GM21515 (cell line): Measurements from ENCODE around the gene AFG3L2.
A peak's percentile ranks its signal among the peaks of the same experiment; 100 is the strongest.
"Not testable (repeated sequence)": the region's sequence is repeated elsewhere in the genome, so short reads cannot be mapped to it uniquely, and the experiment has no call there.

Experiments
- ATAC-seq: cut with Tn5 transposase; IDR thresholded peaks from one replicate; pipeline ENCODE4 v1.9.1; 2021; ENCODE audit not compliant: unreplicated experiment

Gene AFG3L2

DNA sequence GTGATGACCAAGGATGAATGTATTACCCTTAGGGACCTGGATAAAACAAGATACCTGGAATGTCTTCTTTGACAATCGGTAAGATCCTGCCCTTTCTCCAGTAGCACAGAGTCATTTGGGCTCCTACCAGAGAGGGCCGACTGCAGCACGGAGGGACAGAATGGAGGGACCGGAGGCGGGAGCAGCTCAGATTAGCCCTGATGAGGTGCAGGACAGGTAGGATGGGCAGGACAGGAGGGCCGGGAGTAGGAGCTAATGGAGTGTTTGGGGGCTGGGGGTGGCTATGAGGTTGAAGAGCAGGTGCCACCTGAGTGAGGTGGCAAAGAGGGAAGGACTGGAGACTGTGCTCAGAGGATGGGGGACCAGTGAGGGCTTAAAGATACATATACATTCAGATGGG lies 20.8 kb upstream of the AFG3L2 start:
- no peak for ATAC-seq

DNA sequence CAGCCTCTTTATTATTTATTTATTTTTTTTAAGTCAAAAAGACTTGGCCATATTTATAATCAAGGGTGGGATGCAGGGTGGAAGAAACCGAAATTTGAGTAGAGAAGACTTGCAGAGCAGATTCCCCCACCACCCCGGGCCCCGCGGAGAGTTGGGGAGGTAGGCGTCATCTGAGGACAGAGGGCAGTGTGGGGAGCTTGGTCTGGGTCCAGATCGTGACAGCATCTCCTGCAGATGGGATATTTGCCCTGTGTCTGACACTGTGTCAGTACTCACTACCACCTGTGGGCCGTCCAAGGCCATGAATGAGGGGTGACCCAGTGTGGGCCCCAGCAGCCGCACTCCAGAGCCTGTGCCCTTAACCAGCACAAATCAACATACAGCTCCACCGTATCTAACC lies 20.2 kb upstream of the AFG3L2 start:
- no peak for ATAC-seq

DNA sequence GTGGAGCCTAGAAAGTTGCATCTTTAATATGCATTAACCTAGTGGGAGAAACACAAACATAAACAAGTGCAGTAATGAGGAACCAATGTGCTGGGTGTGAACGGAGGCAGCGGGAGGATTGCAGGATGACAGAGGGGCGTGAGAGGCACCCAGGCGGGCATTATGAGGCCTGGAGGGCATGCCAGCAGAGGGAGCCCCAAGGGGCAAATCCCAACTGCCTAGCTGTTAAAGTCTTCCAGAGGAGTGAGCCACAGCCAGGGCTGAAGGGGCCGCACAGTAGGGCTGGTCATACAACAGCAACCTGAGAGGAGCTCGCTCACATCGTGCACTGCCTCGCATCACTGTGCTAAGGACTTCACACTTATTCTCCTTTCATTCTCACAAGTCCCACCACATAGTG lies 17.4 kb upstream of the AFG3L2 start:
- no peak for ATAC-seq

DNA sequence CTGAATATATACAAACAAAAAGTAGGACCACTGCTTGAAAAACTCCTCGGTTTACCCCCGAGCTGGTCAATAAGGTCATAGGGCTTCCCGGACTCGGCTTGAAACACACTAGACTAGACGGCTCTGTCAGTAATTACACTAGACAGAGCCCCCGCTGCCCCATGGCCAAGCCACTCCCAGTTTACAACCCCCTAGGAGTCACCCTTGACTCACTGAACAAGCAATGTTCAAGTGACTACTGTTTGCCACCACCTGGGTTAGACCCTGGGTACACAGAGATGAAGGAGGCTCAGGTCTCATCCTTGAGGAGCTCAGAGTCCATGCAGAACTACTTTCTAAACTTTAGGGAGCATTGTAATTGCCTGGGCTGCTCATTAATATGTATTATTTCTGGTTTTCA lies 17.0 kb upstream of the AFG3L2 start:
- no peak for ATAC-seq

DNA sequence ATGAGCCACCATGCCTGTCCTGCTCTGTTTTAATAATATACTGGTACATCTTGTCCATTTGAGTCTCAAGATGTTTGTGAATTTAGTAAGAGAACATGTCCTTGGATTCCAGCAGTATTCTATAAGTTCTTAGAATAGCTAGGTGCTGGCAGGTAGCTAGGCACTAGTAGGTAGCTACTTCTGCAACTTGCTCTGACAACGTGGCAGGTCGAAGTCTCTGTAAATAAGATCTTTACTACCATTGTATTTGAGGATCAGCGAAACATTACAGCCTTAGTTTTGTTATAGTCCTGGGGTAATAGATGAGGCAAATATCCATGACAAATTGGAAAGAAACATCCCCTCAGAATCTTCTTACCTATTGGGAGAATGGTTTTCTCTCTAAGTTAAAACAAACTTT lies 16.5 kb upstream of the AFG3L2 start:
- no peak for ATAC-seq

DNA sequence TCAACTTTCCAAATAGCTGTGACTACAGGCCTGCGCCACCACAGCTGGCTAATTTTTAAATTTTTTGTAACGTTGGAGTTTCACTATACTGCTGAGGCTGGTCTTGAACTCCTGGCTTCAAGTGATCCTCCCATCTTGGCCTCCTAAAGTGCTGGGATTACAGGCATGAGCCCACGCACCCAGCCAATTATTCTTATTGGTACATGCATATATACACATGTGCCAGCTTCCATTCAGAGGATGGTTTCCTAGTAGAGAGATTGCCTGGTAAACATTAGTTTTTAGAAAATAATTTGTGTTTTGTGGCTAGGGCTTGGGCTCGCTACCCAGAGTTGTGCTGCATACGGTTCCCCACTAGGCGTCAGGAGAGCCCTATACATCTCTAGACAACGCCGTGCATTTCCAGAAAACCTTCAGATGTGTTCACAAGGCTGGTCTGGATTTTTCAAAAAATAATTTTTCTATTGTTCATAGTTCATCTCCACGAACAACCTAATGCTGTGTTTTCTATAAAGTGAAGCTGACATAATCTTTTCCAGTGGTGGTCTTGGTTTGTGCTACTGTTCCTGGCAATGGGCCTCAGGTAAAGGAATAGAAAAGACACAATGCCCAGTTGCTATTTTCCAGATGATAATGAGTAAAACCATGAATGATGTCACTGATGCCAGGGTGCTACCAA lies 14.6 kb upstream of the AFG3L2 start:
- ATAC-seq, result no peak

DNA sequence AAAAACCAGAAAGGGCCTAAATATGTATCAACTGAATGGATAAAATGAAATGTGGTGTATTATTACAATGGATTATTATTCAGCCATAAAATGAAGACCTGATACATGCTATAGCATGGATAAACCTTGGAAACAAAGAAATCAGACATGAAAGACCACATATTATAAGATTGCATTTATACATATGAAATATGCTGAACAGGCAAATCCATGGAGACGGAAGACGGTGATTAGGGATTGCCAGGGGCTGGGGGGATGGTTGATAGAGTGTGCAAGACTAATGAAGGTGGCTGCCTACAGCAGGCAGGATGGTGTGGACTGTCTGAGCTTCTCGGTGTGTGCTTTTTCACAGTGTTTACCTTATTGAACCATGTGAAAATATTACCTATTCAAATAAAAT lies 11.4 kb upstream of the AFG3L2 start:
- ATAC-seq, result no peak

DNA sequence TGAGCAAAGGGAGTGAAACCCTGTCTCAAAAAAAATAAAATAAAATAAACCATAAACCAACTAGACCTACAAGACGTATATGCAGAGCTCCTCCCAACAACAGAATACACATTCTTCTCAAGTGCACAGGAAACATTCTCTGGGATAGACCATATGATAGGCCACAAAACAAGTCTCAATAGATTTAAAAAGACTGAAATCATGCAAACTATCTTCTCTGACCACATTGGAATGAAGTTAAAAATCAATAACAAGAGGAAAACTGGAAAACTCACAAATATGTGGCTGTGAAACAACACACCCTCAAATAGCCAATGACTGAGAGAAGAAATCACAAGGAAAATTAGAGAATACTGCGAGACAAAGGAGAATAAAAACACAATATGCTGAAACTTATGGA lies 7.2 kb upstream of the AFG3L2 start:
- ATAC-seq, result no peak

DNA sequence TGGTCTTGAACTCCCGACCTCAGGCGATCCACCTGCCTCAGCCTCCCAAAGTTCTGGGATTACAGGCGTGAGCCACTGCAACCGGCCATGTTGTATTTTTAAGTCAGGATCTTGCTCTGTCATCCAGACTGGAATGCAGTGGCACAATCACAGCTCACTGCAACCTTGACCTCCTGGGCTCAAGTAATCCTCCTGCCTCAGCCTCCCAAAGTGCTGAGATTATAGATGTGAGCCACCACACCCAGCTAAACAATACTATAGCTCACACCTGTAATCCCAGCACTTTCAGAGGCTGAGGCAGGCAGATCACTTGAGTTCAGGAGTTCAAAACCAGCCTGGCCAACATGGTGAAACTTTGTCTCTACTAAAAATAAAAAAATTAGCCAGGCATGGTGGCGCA lies 6.7 kb upstream of the AFG3L2 start:
- ATAC-seq, result not testable (repeated sequence)

DNA sequence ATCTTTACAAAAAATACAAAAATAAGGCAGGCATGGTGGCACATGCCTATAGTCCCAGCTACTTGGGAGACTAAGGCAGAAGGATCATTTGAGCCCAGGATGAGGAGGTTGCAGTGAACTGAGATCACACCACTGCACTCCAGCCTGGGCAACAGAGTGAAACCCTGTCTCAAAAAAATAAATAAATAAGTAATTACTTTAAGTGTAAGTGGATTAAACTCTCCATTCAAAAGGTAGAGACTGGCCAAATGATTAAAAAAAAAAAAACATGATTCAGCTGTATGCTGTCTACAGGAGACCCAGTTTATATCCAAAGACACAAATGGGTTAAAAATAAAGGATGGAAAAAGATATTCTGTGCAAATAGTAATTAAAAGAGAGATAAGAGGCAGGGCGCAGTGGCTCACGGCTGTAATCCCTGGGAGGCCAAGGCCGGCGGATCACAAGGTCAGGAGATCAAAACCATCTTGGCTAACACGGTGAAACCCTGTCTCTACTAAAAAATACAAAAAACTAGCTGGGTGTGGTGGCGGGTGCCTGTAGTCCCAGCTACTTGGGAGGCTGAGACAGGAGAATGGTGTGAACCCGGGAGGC lies 5.3 kb upstream of the AFG3L2 start:
- not testable (repeated sequence) for ATAC-seq

DNA sequence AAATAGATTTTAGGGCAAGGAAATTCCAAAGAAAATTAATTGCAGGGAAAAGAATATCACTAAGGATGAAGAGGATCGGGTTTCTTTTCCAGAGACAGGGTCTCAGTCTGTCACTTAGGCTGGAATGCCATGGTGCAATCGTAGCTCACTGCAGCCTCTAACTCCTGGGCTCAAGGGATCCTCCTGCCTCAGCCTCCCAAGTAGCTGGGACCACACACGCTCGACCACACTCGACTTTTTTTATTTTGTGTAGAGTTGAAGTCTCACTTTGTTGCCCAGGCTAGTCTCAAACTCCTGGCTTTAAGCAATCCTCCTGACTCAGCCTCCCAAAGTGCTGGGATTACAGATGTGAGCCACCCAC lies 1.2 kb upstream of the AFG3L2 start:
- ATAC-seq, result not testable (repeated sequence)

DNA sequence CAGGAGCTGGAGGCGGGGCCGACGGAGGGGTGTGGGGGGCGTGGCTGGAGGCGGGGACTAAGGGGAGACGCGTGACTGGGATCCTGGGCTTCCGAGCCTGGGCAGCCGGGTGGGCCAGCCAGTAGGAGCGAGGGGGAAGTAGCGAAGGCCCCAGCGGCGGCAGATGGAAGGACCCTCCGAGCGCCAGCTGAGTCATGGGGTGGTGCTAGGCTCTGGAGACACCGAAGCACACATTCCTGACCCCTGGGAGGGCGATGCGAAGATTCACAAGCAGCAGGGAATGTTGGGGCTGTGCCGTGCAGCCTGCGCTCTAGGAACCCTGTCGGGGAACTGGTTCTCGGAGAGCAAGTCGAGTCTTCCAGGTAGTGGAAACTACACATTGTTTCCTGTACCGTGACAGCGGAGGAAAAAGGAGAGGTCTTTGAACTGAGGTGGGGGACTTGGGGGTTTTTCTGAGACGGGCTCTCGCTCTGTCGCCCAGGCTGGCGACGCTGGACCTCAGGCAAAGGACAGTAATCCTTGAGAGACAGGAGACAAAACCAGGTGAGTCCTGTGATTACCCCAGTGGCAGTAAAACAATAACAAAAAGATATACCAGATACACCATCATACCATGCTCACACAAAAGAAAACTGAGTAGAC lies 650 bp upstream of the AFG3L2 start:
- peak; percentile 59 for ATAC-seq

DNA sequence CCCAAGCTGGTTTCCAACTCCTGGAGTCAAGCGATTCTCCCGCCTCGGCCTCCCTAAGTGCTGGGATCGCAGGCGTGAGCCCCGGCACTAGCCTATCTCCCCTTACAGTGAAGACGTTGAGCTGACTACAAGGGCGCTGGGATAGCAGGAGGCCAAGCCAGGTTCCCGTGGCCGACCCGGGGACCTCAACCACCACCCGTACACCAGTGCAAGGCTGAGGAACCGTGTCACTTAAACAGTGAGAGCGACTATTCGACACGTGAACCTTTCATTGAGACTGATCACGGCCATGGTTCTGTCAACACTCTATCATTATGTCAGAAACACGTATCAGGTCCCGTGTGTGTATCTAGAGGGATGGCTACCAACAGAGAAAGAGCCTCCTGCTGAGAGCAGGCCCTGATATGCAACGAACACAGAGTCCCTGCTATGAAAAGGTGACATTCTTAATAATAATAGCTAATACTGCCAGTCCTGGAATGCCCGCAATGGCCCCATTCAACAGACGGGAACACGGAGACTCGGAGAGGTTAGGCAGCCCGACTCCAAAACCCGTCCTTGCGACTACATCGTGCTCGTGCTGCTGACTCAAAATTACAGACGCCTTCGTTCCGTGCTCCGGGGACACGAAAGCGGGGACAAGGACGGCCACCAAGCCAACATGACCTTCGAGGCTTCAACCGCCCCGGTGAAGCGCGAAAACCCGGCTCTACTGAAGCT lies 833 bp downstream of the AFG3L2 start:
- ATAC-seq, result no peak

DNA sequence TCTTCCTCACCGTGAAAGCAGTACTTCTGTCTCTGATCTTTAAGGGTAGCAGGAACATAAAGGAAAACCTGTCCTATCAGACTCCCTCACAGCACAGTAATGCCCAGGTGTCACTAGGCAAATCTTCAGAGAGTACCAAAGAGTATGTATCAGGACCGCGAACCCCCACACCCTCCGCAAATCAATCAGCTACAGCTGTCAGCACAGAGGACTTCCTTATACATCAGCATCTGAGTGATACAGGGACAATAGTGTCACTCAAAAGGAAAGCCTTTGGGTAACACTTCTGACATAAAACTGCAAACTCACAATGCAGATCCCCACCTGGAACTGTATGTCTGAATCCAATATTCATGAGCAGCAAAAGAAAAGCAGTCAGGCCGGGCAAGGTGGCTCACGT lies 2.6 kb downstream of the AFG3L2 start:
- no peak for ATAC-seq

DNA sequence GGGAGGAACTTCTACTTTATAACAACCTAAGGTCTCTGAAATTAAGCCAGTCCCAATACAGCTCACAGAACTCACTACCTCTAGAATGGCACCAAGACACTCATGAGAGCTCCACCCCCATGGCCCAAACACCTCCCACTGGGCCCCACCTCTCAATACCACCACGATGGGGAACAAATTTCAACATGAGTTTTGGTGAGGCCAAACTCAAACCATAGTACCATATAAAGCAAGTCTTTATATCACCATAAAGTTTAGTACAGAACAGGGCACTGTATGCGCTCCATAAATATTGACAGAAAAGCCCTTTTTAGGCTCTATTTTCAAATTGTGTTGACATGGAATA lies 3.3 kb downstream of the AFG3L2 start:
- ATAC-seq, result no peak

DNA sequence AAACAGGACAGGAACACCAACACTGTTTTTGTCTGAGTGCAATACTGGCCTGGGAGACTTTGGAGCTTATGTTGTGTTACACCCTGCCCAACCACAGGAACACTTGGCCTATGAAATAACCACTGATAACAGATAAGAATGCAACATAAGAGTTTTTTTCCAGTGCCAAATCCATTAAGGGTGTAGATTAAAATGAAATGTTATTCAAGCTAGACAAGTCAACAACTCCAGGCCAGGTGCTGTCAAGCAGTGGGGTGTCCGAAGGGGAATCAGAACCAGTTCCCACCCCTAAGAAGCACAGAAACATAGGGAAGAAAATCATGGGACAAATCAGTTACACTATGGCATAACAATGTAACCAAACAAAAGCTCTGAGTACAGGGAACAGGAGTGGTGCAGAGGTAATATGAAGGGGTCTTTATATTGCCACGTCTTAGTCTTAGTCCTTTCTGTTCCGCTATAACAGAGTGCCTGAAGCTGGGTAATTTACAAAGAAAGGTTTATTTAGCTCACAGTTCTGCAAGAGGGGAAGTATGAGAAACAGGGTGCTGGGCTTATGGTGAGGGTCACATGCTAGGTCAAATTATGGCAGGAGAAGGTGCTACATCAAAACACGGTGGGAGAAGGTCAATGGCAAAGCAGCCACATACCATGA lies 3.8 kb downstream of the AFG3L2 start:
- ATAC-seq, result no peak

DNA sequence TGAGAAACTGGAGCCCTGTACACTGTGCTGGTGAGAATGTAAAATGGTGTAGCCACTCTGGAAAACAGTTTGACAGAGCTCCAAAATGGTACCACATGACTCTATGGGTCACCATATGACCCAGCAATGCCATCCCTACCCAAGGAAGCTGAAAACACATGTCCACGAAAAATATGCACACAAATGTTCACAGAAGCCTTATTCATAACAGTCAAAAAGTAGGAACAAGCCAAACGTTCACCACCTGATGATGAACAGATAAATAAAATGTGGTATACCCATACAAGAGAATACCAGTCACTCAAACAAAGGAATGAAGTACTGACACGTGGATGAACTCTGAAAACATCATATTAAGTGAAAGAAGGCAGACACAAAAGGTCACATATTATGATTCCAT lies 4.6 kb downstream of the AFG3L2 start:
- ATAC-seq, result no peak

DNA sequence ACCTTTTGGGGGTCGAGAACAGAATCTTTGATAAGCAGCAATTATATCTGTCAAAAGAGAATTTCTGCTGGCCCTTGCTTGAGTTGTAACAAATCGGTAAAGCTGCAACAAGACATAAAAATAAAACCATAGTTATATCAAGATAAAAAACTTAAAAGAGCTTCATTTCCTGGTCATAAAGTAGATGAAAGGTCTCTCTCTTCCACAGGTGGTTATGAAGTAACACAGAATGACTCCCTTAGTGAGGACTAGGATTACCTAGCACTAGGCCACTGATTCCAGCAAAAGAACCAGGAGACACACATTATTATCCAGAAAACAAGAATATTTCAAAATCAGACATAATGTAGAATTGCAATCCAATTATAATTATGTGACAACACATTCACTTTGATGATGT lies 5.4 kb downstream of the AFG3L2 start:
- ATAC-seq, result no peak

DNA sequence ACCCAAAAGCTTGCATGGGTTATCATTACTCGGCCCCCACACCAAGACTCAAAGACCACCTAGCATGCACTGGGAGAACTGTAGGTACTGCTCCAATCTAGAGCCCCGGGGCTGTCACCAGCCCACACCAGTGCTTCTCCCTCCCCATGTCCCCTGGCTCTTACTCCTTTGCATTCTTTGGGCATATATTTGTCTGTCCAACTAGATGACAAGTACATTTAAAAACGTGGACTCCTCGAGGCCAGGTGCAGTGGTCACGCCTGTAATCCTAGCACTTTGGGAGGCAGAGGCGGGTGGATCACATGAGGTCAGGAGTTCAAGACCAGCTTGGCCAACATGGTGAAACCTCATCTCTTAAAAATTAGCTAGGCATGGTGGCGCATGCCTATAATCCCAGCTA lies 7.8 kb downstream of the AFG3L2 start:
- no peak for ATAC-seq

DNA sequence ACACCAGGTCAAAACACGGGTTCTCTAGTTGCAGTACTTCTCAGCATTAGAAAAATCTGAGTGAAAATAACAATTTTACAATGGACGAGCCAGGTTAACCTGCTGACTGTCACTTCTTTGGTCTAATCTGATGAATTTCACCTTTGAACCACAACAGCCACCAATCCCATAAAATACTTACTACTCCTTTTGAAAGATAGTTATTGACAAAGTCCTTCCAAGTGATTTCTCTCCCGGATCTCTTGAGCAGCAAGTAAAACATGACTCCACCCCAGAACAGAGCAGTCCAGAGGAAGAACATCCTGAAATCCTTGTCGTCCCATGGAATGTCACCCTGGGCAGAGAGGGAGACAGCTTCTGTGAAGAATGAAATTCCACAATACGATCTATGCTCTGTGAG lies 10.2 kb downstream of the AFG3L2 start:
- ATAC-seq, result no peak

DNA sequence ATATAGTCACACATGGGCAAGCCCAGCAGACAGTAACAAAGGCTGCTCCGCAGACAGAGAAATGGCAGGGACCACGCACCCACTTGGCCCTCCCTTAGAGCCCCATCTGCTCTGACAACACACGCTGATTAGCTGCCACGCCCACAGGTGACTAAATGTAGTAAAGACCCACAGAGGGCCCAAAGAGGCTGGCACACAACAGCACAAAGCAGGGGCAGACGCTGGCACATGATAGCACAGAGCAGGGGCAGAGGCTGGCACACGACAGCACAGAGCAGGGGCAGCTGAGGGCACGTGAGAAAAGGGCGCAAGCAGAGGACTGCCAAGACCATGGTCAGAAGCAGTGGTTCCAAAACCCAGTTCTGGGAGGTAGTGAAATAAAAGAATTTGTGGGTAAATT lies 10.6 kb downstream of the AFG3L2 start:
- no peak for ATAC-seq
